IPS DF 6.9 (cell line): ENCODE measurements around the gene SSH2.

Experiments used
- DNase-seq: peaks from one replicate; pipeline ENCODE4 v3.0.0-alpha.2; 2013; ENCODE audit warnings: low read depth, low spot score
- H3K27ac ChIP-seq: one replicate; pipeline ENCODE4 v1.5.1; 2013; ENCODE audit warnings: low read length, control low read depth
- H3K27me3 ChIP-seq: 2 replicates; pipeline ENCODE4 v1.6.1; 2013; ENCODE audit warnings: mild to moderate bottlenecking, low read length; ENCODE audit not compliant: control insufficient read depth, insufficient read depth
- H3K36me3 ChIP-seq: 2 replicates; pipeline ENCODE4 v1.6.1; 2013; ENCODE audit warnings: low read length; ENCODE audit not compliant: control insufficient read depth, insufficient read depth
- H3K4me1 ChIP-seq: 2 replicates; pipeline ENCODE4 v1.6.1; 2013; ENCODE audit warnings: low read length; ENCODE audit not compliant: control insufficient read depth, insufficient read depth
- H3K4me3 ChIP-seq: 2 replicates; pipeline ENCODE4 v1.5.1; 2013; ENCODE audit warnings: mild to moderate bottlenecking, low read length
- H3K9me3 ChIP-seq: 2 replicates; pipeline ENCODE4 v1.6.1; 2013; ENCODE audit warnings: low read length, inconsistent platforms; ENCODE audit not compliant: control insufficient read depth, insufficient read depth
- WGBS: extraction: QIAGEN DNeasy Blood & Tissue Kit; methylation state at CpG from one replicate; pipeline ENCODE4 v1.1.7; 2013; ENCODE audit warnings: mixed read lengths, missing lambda C conversion rate; ENCODE audit not compliant: insufficient read length, insufficient coverage; 5-methylcytosine and 5-hydroxymethylcytosine counted together

Gene SSH2

DNA sequence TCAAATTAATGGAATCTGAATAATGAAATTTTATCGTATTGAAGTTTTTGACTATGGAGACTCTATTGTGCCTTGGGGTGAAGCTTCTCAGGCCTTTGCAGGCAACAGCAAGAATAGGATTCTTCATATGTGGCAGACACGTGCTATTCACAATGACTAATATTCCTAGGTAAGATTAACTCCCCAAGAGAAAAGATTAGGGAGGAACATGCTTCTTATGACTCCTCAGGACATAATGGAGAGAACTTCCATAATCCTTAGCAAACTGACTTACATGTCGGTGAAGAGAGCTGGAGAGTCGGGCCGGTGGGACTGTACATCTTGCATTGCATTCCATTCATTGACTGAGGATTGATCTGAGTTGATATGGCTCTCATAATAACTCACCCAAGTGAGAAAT is 258.4 kb downstream of the SSH2 start:
- Histone ChIP-seq H3K36me3 (no peaks in the 10 kb centered on the region), H3K27me3 (no peaks in the 10 kb centered on the region), H3K27ac (no peak overlapping the region), H3K4me1 (no peaks in the 10 kb centered on the region), H3K9me3 (no peaks in the 10 kb centered on the region), H3K4me3 (no peak overlapping the region)
- WGBS, result no CpG with 5 or more reads among the region's 5 CpGs
- DNase-seq, result no peak

DNA sequence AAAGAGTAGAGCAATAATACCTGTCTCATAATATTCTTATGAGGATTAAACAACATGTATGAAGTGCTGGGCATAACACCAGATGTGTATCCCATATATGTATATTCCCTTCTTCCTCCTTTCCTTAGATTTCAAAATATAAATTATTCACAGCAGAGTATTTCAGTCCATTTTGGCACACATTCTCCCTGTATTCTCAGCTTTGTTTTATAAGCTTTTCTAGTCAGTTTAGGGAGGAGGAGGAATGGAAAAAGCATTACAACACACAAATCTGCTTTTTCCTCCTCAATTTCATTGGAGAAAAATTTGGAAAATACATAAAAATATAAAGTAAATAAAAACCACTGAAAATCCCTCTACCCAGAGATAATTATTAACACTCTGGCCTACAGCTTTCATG is 260.8 kb downstream of the SSH2 start:
- H3K4me1 ChIP-seq, result no peaks in the 10 kb centered on the region
- H3K36me3 ChIP-seq, result no peaks in the 10 kb centered on the region
- no peak overlapping the region for H3K27ac ChIP-seq
- H3K27me3 ChIP-seq, result no peaks in the 10 kb centered on the region
- H3K9me3 ChIP-seq, result no peaks in the 10 kb centered on the region
- H3K4me3 ChIP-seq, result no peak overlapping the region
- no peak for DNase-seq

DNA sequence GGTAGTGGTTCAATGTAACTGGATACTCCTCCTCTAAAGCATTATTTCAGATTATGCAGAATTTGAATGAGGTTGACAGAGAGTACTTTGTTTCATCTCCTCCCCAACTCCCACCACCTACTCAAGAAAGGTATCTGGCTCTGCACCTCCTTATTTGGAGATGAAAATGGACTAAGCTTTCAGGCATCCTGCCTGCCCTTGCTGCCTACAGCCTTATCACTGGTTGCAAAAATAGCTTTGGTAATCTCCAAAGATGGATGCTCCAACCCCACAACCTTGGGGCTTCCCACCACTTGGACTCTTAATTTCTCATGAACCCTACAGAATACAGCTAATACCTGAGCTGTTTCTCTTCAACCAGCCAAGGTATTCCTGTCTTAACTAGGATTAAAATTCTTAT is 262.1 kb downstream of the SSH2 start:
- no peaks in the 10 kb centered on the region for H3K36me3 ChIP-seq
- no peak overlapping the region for H3K4me3 ChIP-seq
- H3K27me3 ChIP-seq, result no peaks in the 10 kb centered on the region
- no peak for DNase-seq
- H3K9me3 ChIP-seq, result no peaks in the 10 kb centered on the region
- H3K4me1 ChIP-seq, result no peaks in the 10 kb centered on the region
- no peak overlapping the region for H3K27ac ChIP-seq

DNA sequence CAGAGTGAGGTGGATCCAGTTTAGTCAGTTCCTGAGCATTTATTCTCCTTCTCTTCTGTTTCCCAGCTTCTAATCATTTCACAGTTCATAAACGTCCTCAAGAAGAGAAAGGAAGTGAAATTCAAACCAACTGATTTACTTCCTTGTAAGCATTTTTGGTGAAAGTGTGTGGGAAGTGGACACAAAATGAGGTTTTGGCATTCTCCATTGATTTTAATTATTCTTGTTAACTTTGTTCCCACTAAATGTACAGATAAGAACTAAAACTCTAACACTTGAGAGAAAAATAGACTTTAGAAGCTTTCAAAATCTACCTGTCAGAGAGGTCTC is 264.6 kb downstream of the SSH2 start:
- no peaks in the 10 kb centered on the region for H3K9me3 ChIP-seq
- WGBS, result no CpG with 5 or more reads among the region's 1 CpG
- H3K4me3 ChIP-seq, result no peak overlapping the region
- no peak overlapping the region for H3K27ac ChIP-seq
- H3K27me3 ChIP-seq, result no peaks in the 10 kb centered on the region
- no peaks in the 10 kb centered on the region for H3K4me1 ChIP-seq
- H3K36me3 ChIP-seq, result no peaks in the 10 kb centered on the region
- no peak for DNase-seq

DNA sequence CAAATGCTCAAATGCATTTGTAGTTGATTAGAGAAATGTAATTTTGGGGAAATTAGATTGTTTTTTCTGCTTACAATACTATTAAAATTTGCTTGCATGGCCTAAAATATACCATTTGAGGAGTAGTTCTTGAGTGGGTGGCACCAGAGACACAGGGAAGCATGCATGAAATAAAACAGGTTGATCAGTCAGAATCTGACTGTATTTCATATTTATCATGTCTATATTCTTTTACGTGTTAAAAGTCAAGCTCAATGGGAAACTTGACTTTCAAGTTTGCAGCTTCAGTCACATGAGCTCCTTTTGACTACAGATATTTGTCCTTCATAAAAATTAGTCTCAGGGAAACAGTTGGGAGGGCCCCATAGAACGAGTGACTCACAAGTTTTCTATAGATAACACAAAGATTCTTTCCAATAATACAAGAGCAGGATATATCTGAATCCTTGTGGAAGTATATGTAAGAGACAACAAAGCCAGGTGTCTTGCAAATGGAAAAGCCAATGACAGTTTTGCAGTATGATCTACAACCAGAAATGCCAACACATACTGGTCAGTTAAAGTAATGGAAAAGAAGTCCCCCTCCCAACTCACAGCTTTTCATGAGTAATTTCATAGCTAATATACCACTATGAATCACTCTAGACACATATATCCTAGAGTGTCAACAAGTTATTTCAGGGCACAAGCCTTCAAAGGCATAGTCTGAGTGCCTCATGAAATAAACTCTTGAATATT is 265.1 kb downstream of the SSH2 start:
- no peaks in the 10 kb centered on the region for H3K36me3 ChIP-seq
- H3K9me3 ChIP-seq, result no peaks in the 10 kb centered on the region
- no peak overlapping the region for H3K27ac ChIP-seq
- no peaks in the 10 kb centered on the region for H3K4me1 ChIP-seq
- no CpG with 5 or more reads among the region's 2 CpGs for WGBS
- DNase-seq, result no peak
- no peaks in the 10 kb centered on the region for H3K27me3 ChIP-seq
- H3K4me3 ChIP-seq, result no peak overlapping the region

DNA sequence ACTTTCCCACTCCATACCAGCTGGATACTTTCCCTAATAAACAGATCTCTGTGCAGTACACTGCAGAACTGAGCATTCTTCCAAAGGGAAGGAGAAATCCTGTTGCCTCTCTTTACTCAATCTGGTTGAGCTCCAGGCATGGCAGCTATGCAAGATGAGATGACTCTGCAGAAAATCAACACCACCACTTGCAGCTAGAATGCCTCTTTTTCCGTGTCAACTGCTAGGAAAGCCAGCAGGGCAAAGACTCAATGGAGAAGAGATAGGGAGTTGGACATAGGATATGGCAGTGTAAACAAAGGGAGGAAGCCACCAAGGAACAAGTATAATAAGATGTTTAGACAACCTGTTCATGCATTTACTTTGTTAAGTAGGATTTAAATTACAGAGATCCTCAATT is 266.9 kb downstream of the SSH2 start:
- H3K27me3 ChIP-seq, result no peaks in the 10 kb centered on the region
- no CpG with 5 or more reads among the region's 1 CpG for WGBS
- H3K27ac ChIP-seq, result no peak overlapping the region
- no peaks in the 10 kb centered on the region for H3K36me3 ChIP-seq
- H3K9me3 ChIP-seq, result no peaks in the 10 kb centered on the region
- DNase-seq, result no peak
- no peak overlapping the region for H3K4me3 ChIP-seq
- no peaks in the 10 kb centered on the region for H3K4me1 ChIP-seq

DNA sequence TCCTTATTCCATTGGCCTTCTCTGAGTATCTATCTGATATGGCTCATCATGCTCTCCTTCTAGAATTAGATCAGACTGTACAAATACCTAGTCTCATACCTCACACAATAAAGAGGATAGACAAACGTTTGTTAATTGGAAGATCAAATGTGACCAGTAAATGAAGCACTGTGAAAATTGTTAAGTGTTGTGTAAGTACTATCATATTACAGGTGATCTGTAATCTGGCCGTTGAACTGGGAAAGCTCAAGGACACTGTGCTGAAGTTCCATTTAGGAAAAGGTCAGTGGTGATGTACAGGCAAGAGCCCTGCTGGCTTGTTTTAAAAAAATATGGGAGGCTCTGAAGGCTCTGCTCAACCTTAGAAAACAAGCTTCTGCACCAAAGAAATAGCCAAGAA is 268.8 kb downstream of the SSH2 start:
- no peak overlapping the region for H3K27ac ChIP-seq
- no peak for DNase-seq
- no CpG with 5 or more reads among the region's 2 CpGs for WGBS
- no peaks in the 10 kb centered on the region for H3K36me3 ChIP-seq
- H3K4me3 ChIP-seq, result no peak overlapping the region
- H3K4me1 ChIP-seq, result no peaks in the 10 kb centered on the region
- no peaks in the 10 kb centered on the region for H3K27me3 ChIP-seq
- no peaks in the 10 kb centered on the region for H3K9me3 ChIP-seq

DNA sequence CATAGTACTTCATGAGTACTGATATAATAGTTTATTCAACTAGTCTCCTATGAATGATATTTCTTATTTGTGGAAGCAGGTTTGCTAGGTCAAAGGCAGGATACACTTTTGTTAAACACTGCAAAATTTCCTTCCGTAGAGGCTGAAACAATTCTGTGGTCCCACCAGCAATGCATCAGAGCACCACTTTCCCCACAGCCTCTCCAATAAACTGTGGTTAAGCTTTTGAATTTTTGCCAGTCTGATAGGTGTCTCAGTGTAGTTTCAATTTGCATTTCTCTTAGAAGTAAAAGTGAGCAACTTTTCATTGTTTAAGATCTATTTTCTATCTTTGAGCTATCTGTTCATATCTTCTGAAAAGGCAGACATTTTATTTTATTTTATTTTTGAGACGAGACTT is 270.9 kb downstream of the SSH2 start:
- Histone ChIP-seq H3K27ac (no peak overlapping the region), H3K36me3 (no peaks in the 10 kb centered on the region), H3K27me3 (no peaks in the 10 kb centered on the region), H3K9me3 (no peaks in the 10 kb centered on the region), H3K4me1 (no peaks in the 10 kb centered on the region), H3K4me3 (no peak overlapping the region)
- no peak for DNase-seq
- WGBS, result no CpG with 5 or more reads among the region's 2 CpGs

DNA sequence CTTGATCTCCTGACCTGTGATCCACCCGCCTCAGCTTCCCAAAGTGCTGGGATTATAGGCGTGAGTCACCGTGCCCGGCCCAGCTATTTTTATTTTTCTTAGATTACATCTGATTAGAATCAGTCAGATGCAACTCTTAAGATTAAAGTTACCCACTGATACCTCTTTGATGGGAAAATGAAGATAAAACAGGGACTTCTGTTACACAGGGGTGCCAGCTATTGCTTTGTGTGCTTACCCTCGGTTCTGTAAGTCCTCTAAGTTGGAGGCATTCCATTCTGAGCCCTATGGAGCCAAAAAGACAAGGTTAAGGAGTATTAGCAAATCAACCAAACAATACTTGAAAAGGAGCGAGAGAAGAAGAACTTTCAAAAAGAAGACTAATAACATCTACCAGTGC is 274.7 kb downstream of the SSH2 start:
- H3K27ac ChIP-seq, result no peak overlapping the region
- no peaks in the 10 kb centered on the region for H3K9me3 ChIP-seq
- WGBS, result no CpG with 5 or more reads among the region's 6 CpGs
- H3K36me3 ChIP-seq, result no peaks in the 10 kb centered on the region
- H3K27me3 ChIP-seq, result no peaks in the 10 kb centered on the region
- H3K4me1 ChIP-seq, result no peaks in the 10 kb centered on the region
- no peak for DNase-seq
- no peak overlapping the region for H3K4me3 ChIP-seq

DNA sequence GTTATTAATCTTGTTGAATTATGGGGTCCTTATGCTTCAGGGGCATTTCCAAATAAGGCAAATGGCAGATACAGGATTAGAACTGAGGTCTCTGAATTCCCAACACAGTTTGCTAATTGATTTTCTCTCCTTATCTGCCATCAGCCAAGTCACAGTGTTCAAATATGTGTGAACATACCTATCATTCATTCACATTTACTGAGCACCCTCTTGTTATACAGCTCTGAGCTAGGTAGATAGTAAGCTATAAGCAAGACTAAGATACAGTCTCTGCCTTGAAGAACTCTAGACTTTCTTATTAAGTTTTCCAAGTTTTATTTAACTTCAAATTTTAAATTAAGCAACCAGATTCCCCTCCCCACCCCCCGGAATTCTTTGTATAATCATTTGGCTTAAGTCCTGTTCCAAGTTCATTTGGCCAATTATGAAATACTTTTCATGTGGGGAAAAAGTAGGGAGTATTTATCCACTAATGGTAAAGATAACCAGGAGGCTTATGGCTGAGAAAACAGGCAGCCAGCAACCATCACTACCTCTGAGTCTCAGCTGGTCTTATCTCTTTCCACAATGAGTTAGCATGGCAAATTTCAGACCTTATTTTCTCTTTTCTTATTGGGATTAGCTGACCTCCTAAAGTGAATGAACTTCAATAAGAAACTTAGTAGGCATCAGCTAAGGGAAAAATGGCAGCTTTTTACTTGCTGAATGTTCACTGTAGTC is 275.9 kb downstream of the SSH2 start:
- no peaks in the 10 kb centered on the region for H3K4me1 ChIP-seq
- H3K27ac ChIP-seq, result no peak overlapping the region
- DNase-seq, result no peak
- no peaks in the 10 kb centered on the region for H3K36me3 ChIP-seq
- no peak overlapping the region for H3K4me3 ChIP-seq
- no CpG with 5 or more reads among the region's 1 CpG for WGBS
- no peaks in the 10 kb centered on the region for H3K9me3 ChIP-seq
- no peaks in the 10 kb centered on the region for H3K27me3 ChIP-seq

DNA sequence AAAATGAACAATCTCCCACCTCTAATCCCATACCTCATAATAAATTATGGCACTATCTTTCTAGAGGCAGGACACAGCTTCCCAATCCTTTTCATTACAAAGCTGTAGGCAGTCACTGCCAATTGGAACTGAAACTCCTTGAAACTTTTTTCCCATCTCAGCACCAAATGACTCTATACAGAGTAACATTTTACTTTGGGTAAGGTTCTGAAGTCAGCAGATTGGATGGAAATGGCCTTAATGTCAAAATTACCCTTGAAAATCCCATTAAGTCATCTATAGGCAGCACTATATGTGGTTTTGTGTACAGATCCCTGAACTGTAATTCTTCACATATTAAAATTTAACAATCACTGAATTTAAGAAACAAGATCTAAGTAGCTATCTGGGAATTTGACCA is 277.1 kb downstream of the SSH2 start:
- Histone ChIP-seq H3K9me3 (no peaks in the 10 kb centered on the region), H3K4me3 (no peak overlapping the region), H3K27me3 (no peaks in the 10 kb centered on the region), H3K27ac (no peak overlapping the region), H3K36me3 (no peaks in the 10 kb centered on the region), H3K4me1 (no peaks in the 10 kb centered on the region)
- no peak for DNase-seq
